Panc1 (cell line): ENCODE measurements around the gene ISLR. TPM values are rescaled to one million over a fixed set of nuclear protein-coding genes. Genes with fewer than 3 reads are reported as not detected.

Source experiments
- ATAC-seq: fragments of 200-7000 bp; cut with Tn5 transposase; 2 replicates; pipeline ENCODE4 v1.9.1; 2020; ENCODE audit warnings: mild to moderate bottlenecking, moderate library complexity
- BruUV-seq: library from RNA; stranded (reverse); fragments of 400-500 nt; replicated peaks from 2 replicates; lab custom pipeline; 2021; lab: Mats Ljungman, UMichigan
- CTCF ChIA-PET: fragments of 300-600 bp; sonication (Branson Sonifier 250); formaldehyde crosslinking; loops from one replicate; lab custom pipeline; 2022; ENCODE audit warnings: antibody characterized with exemption; lab: Charles Lee
- POLR2A ChIA-PET: fragments of 300-600 bp; sonication (Branson Sonifier 250); formaldehyde crosslinking; loops from one replicate; lab custom pipeline; 2022; ENCODE audit warnings: antibody characterized with exemption; lab: Charles Lee
- DNase-seq: peaks from one replicate; pipeline ENCODE4 v3.0.0-alpha.2; 2010; ENCODE audit warnings: low read depth, low spot score
- H3K27ac ChIP-seq: 2 replicates; pipeline ENCODE4 v1.5.1; 2011; ENCODE audit warnings: mild to moderate bottlenecking, low read length, inconsistent platforms
- H3K27me3 ChIP-seq: fragments of 200-500 bp; sonication (Bioruptor generic); 2 replicates; pipeline ENCODE4 v1.6.0; 2014; ENCODE audit warnings: low read length, inconsistent platforms; ENCODE audit not compliant: control insufficient read depth, insufficient read depth
- H3K36me3 ChIP-seq: fragments of 200-500 bp; sonication (Bioruptor generic); 2 replicates; pipeline ENCODE4 v1.5.1; 2014; ENCODE audit warnings: inconsistent platforms, mild to moderate bottlenecking, low read length, moderate library complexity; ENCODE audit not compliant: control insufficient read depth, insufficient read depth
- H3K4me1 ChIP-seq: 2 replicates; pipeline ENCODE4 v1.5.1; 2011; ENCODE audit warnings: inconsistent platforms, mild to moderate bottlenecking, low read length, moderate library complexity; ENCODE audit not compliant: control insufficient read depth, insufficient read depth
- H3K4me3 ChIP-seq, 2 experiments: 2 replicates each; pipeline ENCODE4 v1.5.1; 2011 to 2012; ENCODE audit warnings: low read depth in 2 of 2, low read length in 2 of 2, mild to moderate bottlenecking in 2 of 2, inconsistent platforms in 1 of 2, moderate library complexity in 1 of 2
- H3K9me3 ChIP-seq: fragments of 200-500 bp; sonication (Bioruptor generic); 2 replicates; pipeline ENCODE4 v1.5.1; 2014; ENCODE audit warnings: low read depth, mild to moderate bottlenecking, inconsistent platforms, low read length, moderate library complexity; ENCODE audit not compliant: control insufficient read depth, insufficient read depth
- CTCF ChIP-seq: fragments of 450-650 bp; IDR thresholded peaks from 2 replicates; pipeline ENCODE4 v1.5.1; 2017; ENCODE audit warnings: mild to moderate bottlenecking
- POLR2AphosphoS5 ChIP-seq: IDR thresholded peaks from 2 replicates; pipeline ENCODE4 v1.6.1; 2012; ENCODE audit warnings: mild to moderate bottlenecking, low read depth, low read length, moderate library complexity
- REST ChIP-seq, 2 experiments: IDR thresholded peaks; 2 replicates each; pipeline ENCODE4 v1.6.1; 2011 to 2012; ENCODE audit warnings: low read depth in 2 of 2, control low read depth in 1 of 2, low read length in 1 of 2, mild to moderate bottlenecking in 1 of 2, moderate library complexity in 1 of 2; ENCODE audit not compliant: insufficient read depth in 1 of 2
- SIN3A ChIP-seq: IDR thresholded peaks from 2 replicates; pipeline ENCODE4 v1.6.1; 2012; ENCODE audit warnings: low read depth, mild to moderate bottlenecking, low read length, moderate library complexity, borderline replicate concordance; ENCODE audit not compliant: insufficient read depth
- TCF7L2 ChIP-seq: IDR thresholded peaks from 2 replicates; pipeline ENCODE4 v1.6.1; 2011; ENCODE audit warnings: mild to moderate bottlenecking, low read depth, low read length, inconsistent platforms
- in situ Hi-C: cut with HindIII; loops from 2 replicates; pipeline ENCODE4 v1.10.0; 2016; ENCODE audit warnings: low sequenced_read_pairs, low pct_unique_long_range_greater_than_20kb
- intact Hi-C: fragments of 100-400 bp; cut with micrococcal nuclease; formaldehyde crosslinking; loops from one replicate; pipeline ENCODE4 v1.10.0; 2022; ENCODE audit not compliant: unreplicated experiment
- total RNA-seq: library from RNA; stranded (reverse); gene quantifications from one replicate; pipeline ENCODE4 v1.2.1, GENCODE V29; 2021; ENCODE audit not compliant: unreplicated experiment

The ISLR gene
- total RNA-seq, 1 experiment from 2014 or later, result 0.28 TPM

GRCh38 chr15:74222240-74223119, 49.0 kb downstream of the ISLR start:
- Histone ChIP-seq H3K9me3 (no peaks in the 10 kb centered on the region), H3K27me3 (no peaks in the 10 kb centered on the region), H3K27ac (no peak overlapping the region), H3K4me1 (peaks cover 11% of the 10 kb centered on the region), H3K36me3 (no peaks in the 10 kb centered on the region), H3K4me3 (no peak overlapping the region)
- TF ChIP-seq REST (IDR thresholded peaks at IDR 0.05; ENCODE audit: insufficient read depth in 1 of 2, low read depth in 2 of 2, low read length in 1 of 2), result no peak
- no peak for TF ChIP-seq TCF7L2
- TF ChIP-seq POLR2AphosphoS5, result no peak
- TF ChIP-seq SIN3A, result no peak
- no peak for TF ChIP-seq CTCF
- no TSS peak for BruUV-seq
- ChIA-PET POLR2A (interaction anchor here (0.7 kb wide), 1 partner anchor 529 kb away, joined by 7 read pairs; no protein-coding TSS in a partner anchor), CTCF (no interaction called here)
- in situ Hi-C loops, result no loop called here
- ATAC-seq (no peak), DNase-seq (no peak)
- intact Hi-C loops, result no loop called here

GRCh38 chr15:74225928-74226327, 52.4 kb downstream of the ISLR start:
- CTCF ChIA-PET, result no interaction called here
- H3K4me1 ChIP-seq, result peaks cover 11% of the 10 kb centered on the region

More at GRCh38 chr15:74225928-74226327, 52.4 kb downstream of the ISLR start:
- intact Hi-C loops, result no loop called here
- no peak overlapping the region for H3K4me3 ChIP-seq
- H3K9me3 ChIP-seq, result no peaks in the 10 kb centered on the region
- no peaks in the 10 kb centered on the region for H3K36me3 ChIP-seq
- H3K27me3 ChIP-seq, result no peaks in the 10 kb centered on the region
- no peak for DNase-seq
- no peak overlapping the region for H3K27ac ChIP-seq
- no peak for ATAC-seq
- TF ChIP-seq POLR2AphosphoS5, result no peak
- TF ChIP-seq SIN3A, result no peak
- no peak for TF ChIP-seq TCF7L2
- no peak for TF ChIP-seq REST (IDR thresholded peaks at IDR 0.05; ENCODE audit: insufficient read depth in 1 of 2, low read depth in 2 of 2, low read length in 1 of 2)
- TF ChIP-seq CTCF, result no peak
- in situ Hi-C loops, result no loop called here
- POLR2A ChIA-PET, result no interaction called here
- no TSS peak for BruUV-seq
